GM12891 (cell line): ENCODE data around the gene TBC1D4.

Experiments
- PAX5 ChIP-seq: IDR thresholded peaks from 2 replicates; pipeline ENCODE4 v1.6.1; 2011; ENCODE audit warnings: low read length, moderate library complexity, mild to moderate bottlenecking; ENCODE audit not compliant: insufficient read depth, severe bottlenecking
- POLR2A ChIP-seq: IDR thresholded peaks from 2 replicates; pipeline ENCODE4 v1.6.1; 2011; ENCODE audit warnings: low read depth, low read length, control low read depth
- POLR2AphosphoS5 ChIP-seq: IDR thresholded peaks from 2 replicates; pipeline ENCODE4 v1.6.1; 2011; ENCODE audit warnings: low read depth, low read length, control low read depth
- POU2F2 ChIP-seq: IDR thresholded peaks from 2 replicates; pipeline ENCODE4 v1.6.1; 2011; ENCODE audit warnings: low read depth, mild to moderate bottlenecking, control low read depth, low read length, moderate library complexity
- SPI1 ChIP-seq: IDR thresholded peaks from 2 replicates; pipeline ENCODE4 v1.6.1; 2011; ENCODE audit warnings: low read depth, low read length, control low read depth
- TAF1 ChIP-seq: IDR thresholded peaks from 2 replicates; pipeline ENCODE4 v1.6.1; 2011; ENCODE audit warnings: low read depth, low read length, control low read depth

DNA sequence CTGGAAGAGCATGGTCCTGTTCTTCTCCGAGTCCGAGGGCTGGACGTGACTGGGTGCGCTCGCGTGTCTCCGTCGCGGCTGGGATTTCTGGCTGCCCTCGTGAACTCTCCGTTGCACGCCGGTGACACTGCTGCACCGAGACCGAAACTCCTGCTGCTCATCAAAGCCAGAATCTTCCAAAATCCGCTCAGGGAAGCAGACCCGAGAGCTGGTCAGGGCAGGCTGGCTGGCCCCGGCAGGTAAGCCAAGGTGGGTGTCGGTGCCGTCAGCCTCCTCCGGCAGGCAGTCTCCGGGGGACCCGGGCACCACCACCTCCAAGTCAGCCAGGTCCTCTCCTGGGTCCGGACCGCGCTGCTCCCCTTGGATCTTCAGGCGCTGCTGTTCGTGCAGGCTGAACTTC lies 119.9 kb downstream of the TBC1D4 start:
- TF ChIP-seq TAF1, result no peak
- no peak for TF ChIP-seq POLR2AphosphoS5
- TF ChIP-seq POLR2A, result no peak
- no peak for TF ChIP-seq POU2F2
- no peak for TF ChIP-seq SPI1
- no peak for TF ChIP-seq PAX5
